ENCODE results near the gene TSPAN32.

DNA sequence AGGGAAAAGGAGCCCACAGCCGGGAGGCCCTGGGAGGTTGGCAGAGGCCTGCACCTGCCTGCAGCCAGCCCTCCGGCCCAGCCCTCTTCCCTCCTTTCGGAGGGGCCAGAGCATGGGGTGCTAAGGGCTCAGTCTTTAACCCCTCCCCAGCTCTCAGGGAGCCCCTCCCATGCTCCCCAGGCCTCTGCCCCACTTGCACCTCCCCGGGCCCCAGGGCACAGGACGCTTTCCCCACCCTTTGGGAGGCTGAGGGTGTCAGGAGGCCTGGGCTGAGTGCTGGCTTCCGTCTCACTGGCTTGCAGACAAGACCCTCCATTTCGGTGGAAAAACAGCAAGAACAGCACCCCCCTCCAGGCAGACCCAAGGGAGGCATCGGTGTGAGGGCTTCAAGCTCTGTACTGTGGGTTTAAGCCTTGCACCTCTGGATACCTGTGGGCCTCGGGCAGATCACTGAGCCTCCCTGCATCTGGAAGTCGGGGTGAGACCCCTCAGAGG is 38.7 kb upstream of the TSPAN32 start:
- no peak for TF ChIP-seq EZH2 (IDR thresholded peaks at IDR 0.05; ENCODE audit: low read length, missing control alignments)
- TF ChIP-seq, protein P1, sequence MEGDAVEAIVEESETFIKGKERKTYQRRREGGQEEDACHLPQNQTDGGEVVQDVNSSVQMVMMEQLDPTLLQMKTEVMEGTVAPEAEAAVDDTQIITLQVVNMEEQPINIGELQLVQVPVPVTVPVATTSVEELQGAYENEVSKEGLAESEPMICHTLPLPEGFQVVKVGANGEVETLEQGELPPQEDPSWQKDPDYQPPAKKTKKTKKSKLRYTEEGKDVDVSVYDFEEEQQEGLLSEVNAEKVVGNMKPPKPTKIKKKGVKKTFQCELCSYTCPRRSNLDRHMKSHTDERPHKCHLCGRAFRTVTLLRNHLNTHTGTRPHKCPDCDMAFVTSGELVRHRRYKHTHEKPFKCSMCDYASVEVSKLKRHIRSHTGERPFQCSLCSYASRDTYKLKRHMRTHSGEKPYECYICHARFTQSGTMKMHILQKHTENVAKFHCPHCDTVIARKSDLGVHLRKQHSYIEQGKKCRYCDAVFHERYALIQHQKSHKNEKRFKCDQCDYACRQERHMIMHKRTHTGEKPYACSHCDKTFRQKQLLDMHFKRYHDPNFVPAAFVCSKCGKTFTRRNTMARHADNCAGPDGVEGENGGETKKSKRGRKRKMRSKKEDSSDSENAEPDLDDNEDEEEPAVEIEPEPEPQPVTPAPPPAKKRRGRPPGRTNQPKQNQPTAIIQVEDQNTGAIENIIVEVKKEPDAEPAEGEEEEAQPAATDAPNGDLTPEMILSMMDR (conservative IDR thresholded peaks at IDR 0.05 in 1 of 2, IDR thresholded peaks at IDR 0.05 in 1 of 2; ENCODE audit: low read depth in 1 of 2, low read length in 2 of 2) = no peak

Measured in fibroblast of lung (primary cell).